Endodermal cell (in vitro differentiated cells): ENCODE results near the gene SKA1. TPM values are rescaled to one million over a fixed set of nuclear protein-coding genes. Genes with fewer than 3 reads are reported as not detected.

Source experiments
- DNase-seq: peaks from one replicate; pipeline ENCODE4 v3.0.0-alpha.2; 2017
- H3K27ac ChIP-seq: 2 replicates; pipeline ENCODE4 v1.5.1; 2013; ENCODE audit warnings: mild to moderate bottlenecking, low read depth, low read length, moderate library complexity
- H3K27me3 ChIP-seq: 2 replicates; pipeline ENCODE4 v1.6.1; 2013; ENCODE audit warnings: mild to moderate bottlenecking, low read length, moderate library complexity; ENCODE audit not compliant: insufficient read depth, control insufficient read depth, poor library complexity, severe bottlenecking
- H3K36me3 ChIP-seq: 2 replicates; pipeline ENCODE4 v1.7.0; 2013; ENCODE audit warnings: mild to moderate bottlenecking, low read length, moderate library complexity; ENCODE audit not compliant: control insufficient read depth, insufficient read depth
- H3K4me1 ChIP-seq: one replicate; pipeline ENCODE4 v1.7.0; 2013; ENCODE audit warnings: low read length; ENCODE audit not compliant: control insufficient read depth, insufficient read depth
- H3K4me3 ChIP-seq: 2 replicates; pipeline ENCODE4 v1.5.1; 2013; ENCODE audit warnings: mild to moderate bottlenecking, low read length, moderate library complexity
- H3K9ac ChIP-seq: 2 replicates; pipeline ENCODE4 v1.6.1; 2013; ENCODE audit warnings: mild to moderate bottlenecking, low read length, moderate library complexity; ENCODE audit not compliant: poor library complexity, severe bottlenecking; ENCODE audit errors: extremely low read depth
- H3K9me3 ChIP-seq: 2 replicates; pipeline ENCODE4 v1.6.1; 2013; ENCODE audit warnings: mild to moderate bottlenecking, low read length, moderate library complexity; ENCODE audit not compliant: control insufficient read depth
- H3K27ac Mint-ChIP-seq: 2 replicates; pipeline ENCODE4 v1.8.0; 2020; ENCODE audit warnings: mixed read lengths
- H3K27me3 Mint-ChIP-seq: 2 replicates; pipeline ENCODE4 v1.8.0; 2021; ENCODE audit warnings: mild to moderate bottlenecking, mixed read lengths; ENCODE audit not compliant: insufficient read depth
- H3K36me3 Mint-ChIP-seq: 2 replicates; pipeline ENCODE4 v1.8.0; 2020; ENCODE audit warnings: low read depth, mixed read lengths
- H3K4me1 Mint-ChIP-seq: 2 replicates; pipeline ENCODE4 v1.8.0; 2020; ENCODE audit warnings: mixed read lengths
- H3K4me3 Mint-ChIP-seq: 2 replicates; pipeline ENCODE4 v1.8.0; 2020; ENCODE audit warnings: mild to moderate bottlenecking, moderate library complexity, mixed read lengths
- H3K9me3 Mint-ChIP-seq: 2 replicates; pipeline ENCODE4 v1.8.0; 2020; ENCODE audit warnings: mild to moderate bottlenecking, mixed read lengths
- WGBS, 2 experiments: methylation state at CpG; one replicate each; pipeline versions ENCODE4 v1.1.5 to v1.1.7; 2013; ENCODE audit warnings: missing lambda C conversion rate in 2 of 2, mixed read lengths in 1 of 2; ENCODE audit not compliant: insufficient coverage in 1 of 2, insufficient read length in 1 of 2; 5-methylcytosine and 5-hydroxymethylcytosine counted together
- total RNA-seq, 2 donors: library from RNA; stranded (reverse); fragmentation: NEBNext Ultra II Directional in 1 of 2; extraction: Animal tissue kit (Norgen Biotek cat#: 25700) in 1 of 2; gene quantifications; 2 replicates in 1 of 2; 3 replicates in 1 of 2; pipeline ENCODE4 v1.2.1, GENCODE V29; 2021
- TF ChIP-seq, protein P1 (sequence below): fragments of 200-600 bp; sonication (generic); conservative IDR thresholded peaks from 2 replicates; pipeline ENCODE4 v1.5.0; 2021; ENCODE audit warnings: antibody characterized with exemption, mild to moderate bottlenecking

SKA1 gene
- total RNA-seq, 2 donors from 2014 or later: 26.4 to 70.0 TPM

DNA sequence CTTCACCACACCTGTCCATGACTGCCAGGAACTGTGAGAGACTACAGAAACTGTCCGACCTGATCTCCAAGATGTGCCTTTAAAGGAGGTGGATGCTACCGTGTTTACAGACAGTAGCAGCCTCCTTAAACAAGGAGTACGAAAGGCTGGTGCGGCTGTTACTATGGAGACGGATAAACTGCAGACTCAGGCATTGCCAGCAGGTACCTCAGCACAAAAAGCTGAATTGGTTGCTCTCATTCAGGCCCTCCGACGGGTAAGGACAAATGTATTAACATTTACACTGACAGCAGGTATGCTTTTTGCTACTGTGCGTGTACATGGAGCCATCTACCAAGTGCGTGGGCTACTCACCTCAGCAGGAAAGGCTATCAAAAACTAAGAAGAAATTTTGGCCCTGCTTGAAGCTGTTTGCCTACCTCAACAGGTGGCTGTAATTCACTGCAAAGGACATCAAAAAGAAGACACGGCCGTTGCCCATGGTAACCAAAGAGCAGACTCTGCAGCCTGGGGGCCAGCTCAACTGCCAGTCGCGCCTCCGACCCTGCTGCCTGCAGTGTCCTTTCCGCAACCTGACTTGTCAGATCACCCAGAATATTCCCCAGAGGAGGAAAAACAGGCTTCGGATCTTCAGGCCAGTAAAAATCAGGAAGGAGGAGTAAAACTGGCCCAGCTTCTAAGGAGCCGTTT is 30.9 kb downstream of the SKA1 start:
- Mint-ChIP-seq H3K36me3 (peaks cover 2% of the 10 kb centered on the region), H3K27ac (peak overlapping the region; percentile 68), H3K9me3 (no peaks in the 10 kb centered on the region), H3K4me3 (no peak overlapping the region), H3K4me1 (peaks cover 73% of the 10 kb centered on the region), H3K27me3 (peaks cover 28% of the 10 kb centered on the region)
- H3K9ac ChIP-seq: no peak overlapping the region
- no peak for DNase-seq
- TF ChIP-seq, protein P1, sequence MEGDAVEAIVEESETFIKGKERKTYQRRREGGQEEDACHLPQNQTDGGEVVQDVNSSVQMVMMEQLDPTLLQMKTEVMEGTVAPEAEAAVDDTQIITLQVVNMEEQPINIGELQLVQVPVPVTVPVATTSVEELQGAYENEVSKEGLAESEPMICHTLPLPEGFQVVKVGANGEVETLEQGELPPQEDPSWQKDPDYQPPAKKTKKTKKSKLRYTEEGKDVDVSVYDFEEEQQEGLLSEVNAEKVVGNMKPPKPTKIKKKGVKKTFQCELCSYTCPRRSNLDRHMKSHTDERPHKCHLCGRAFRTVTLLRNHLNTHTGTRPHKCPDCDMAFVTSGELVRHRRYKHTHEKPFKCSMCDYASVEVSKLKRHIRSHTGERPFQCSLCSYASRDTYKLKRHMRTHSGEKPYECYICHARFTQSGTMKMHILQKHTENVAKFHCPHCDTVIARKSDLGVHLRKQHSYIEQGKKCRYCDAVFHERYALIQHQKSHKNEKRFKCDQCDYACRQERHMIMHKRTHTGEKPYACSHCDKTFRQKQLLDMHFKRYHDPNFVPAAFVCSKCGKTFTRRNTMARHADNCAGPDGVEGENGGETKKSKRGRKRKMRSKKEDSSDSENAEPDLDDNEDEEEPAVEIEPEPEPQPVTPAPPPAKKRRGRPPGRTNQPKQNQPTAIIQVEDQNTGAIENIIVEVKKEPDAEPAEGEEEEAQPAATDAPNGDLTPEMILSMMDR: no peak
- no peak overlapping the region for H3K4me3 ChIP-seq
- H3K27me3 ChIP-seq: peaks cover 22% of the 10 kb centered on the region
- peaks cover 14% of the 10 kb centered on the region for H3K4me1 ChIP-seq
- H3K9me3 ChIP-seq: no peaks in the 10 kb centered on the region
- peaks cover 11% of the 10 kb centered on the region for H3K36me3 ChIP-seq
- no peak overlapping the region for H3K27ac ChIP-seq
- WGBS, 2 experiments: 48 to 67% methylated on average over 15 to 17 of the region's 17 CpGs

DNA sequence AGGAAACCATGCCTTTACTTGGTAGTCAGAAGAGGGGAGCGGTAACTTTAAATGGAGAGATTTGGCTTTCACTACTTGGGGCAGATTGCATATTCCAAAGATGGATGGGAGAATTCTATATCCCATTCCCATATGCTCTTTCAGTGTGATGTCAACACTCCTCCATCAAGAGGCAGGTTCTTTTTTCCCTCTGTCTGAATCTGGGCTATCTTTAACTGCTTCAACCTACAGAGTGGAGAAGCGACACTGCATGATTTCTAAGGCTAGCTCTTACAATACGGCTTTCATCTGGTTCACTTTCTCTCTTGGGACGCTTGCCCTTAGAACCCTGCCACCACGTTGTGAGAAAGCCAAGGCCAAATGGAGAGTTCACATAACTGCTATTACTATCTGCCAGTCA is 34.4 kb downstream of the SKA1 start:
- Mint-ChIP-seq H3K27ac (no peak overlapping the region), H3K27me3 (peaks cover 2% of the 10 kb centered on the region), H3K36me3 (peaks cover 2% of the 10 kb centered on the region), H3K4me1 (peaks cover 45% of the 10 kb centered on the region), H3K4me3 (no peak overlapping the region), H3K9me3 (peaks cover 5% of the 10 kb centered on the region)
- H3K27ac ChIP-seq: no peak overlapping the region
- H3K27me3 ChIP-seq: no peaks in the 10 kb centered on the region
- DNase-seq: no peak
- peaks cover 9% of the 10 kb centered on the region for H3K4me1 ChIP-seq
- H3K36me3 ChIP-seq: peaks cover 11% of the 10 kb centered on the region
- H3K4me3 ChIP-seq: no peak overlapping the region
- H3K9ac ChIP-seq: no peak overlapping the region
- 84 to 88% methylated on average over 4 to 5 of the region's 5 CpGs for WGBS, 2 experiments
- TF ChIP-seq, protein P1: no peak
- H3K9me3 ChIP-seq: no peaks in the 10 kb centered on the region

DNA sequence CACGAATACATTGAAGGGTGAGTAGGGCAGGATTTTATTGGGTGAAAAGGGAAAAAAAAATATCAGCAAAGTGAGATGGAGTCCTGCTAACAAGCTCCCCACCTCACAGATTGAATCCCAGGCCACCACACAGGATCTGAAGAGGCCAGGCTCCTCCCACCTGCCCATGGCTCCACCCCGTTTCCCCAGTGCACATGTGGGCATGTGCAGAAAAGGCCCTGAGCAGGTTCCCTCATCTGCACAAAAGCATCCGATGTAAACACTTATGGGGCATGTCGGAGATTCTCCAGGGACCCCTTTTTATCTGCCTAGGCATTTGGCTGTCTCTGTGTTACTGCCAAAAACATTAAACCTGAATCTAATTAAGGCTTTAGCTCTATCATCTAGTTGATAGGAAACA is 35.2 kb downstream of the SKA1 start:
- TF ChIP-seq, protein P1: no peak
- peaks cover 37% of the 10 kb centered on the region for H3K4me1 Mint-ChIP-seq
- no peak overlapping the region for H3K4me3 Mint-ChIP-seq
- no peak overlapping the region for H3K4me3 ChIP-seq
- H3K4me1 ChIP-seq: peaks cover 9% of the 10 kb centered on the region
- H3K9me3 Mint-ChIP-seq: peaks cover 5% of the 10 kb centered on the region
- WGBS, 2 experiments: 94 to 100% methylated on average over 3 to 4 of the region's 4 CpGs
- H3K36me3 ChIP-seq: peaks cover 11% of the 10 kb centered on the region
- H3K36me3 Mint-ChIP-seq: peaks cover 2% of the 10 kb centered on the region
- H3K27ac Mint-ChIP-seq: no peak overlapping the region
- peaks cover 2% of the 10 kb centered on the region for H3K27me3 Mint-ChIP-seq
- DNase-seq: no peak
- no peak overlapping the region for H3K27ac ChIP-seq
- H3K9me3 ChIP-seq: no peaks in the 10 kb centered on the region
- no peak overlapping the region for H3K9ac ChIP-seq
- no peaks in the 10 kb centered on the region for H3K27me3 ChIP-seq
